ENCODE results near the gene C22orf23. TPM values are rescaled to one million over a fixed set of nuclear protein-coding genes. Genes with fewer than 3 reads are reported as not detected.

C22orf23 gene
- total RNA-seq, 4 donors from 2014 or later: 0.21 TPM; not detected in 3

GRCh38 chr22:37925330-37925729, 28.1 kb downstream of the C22orf23 start:
- WGBS, 2 donors: 52 to 53% methylated on average over 3 of the region's 3 CpGs
- DNase-seq (ENCODE audit: low spot score in 2 of 2): no peak
- Histone ChIP-seq H3K27ac (no peak overlapping the region), H3K27me3 (no peaks in the 10 kb centered on the region), H3K4me1 (peaks cover 0 to 3% (median 0%) of the 10 kb centered on the region in 4 donors), H3K9me3 (no peaks in the 10 kb centered on the region), H3K4me3 (no peak overlapping the region), H3K36me3 (peaks cover 0 to 96% (median 9%) of the 10 kb centered on the region in 3 donors)
- TF ChIP-seq EP300 (IDR thresholded peaks at IDR 0.05) (no peak), CTCF (IDR thresholded peaks at IDR 0.05) (no peak), POLR2A (IDR thresholded peaks at IDR 0.05) (no peak)

GRCh38 chr22:37924386-37925065, 28.9 kb downstream of the C22orf23 start:
- Histone ChIP-seq H3K27ac (no peak overlapping the region), H3K27me3 (no peaks in the 10 kb centered on the region), H3K9me3 (no peaks in the 10 kb centered on the region), H3K36me3 (peaks cover 0 to 97% (median 9%) of the 10 kb centered on the region in 3 donors), H3K4me3 (no peak overlapping the region), H3K4me1 (no peaks in the 10 kb centered on the region)
- no peak for TF ChIP-seq CTCF (IDR thresholded peaks at IDR 0.05)
- TF ChIP-seq EP300 (IDR thresholded peaks at IDR 0.05): no peak
- no peak for TF ChIP-seq POLR2A (IDR thresholded peaks at IDR 0.05)
- DNase-seq (ENCODE audit: low spot score in 2 of 2): no peak
- WGBS, 2 donors: 90 to 93% methylated on average over 15 to 18 of the region's 18 CpGs

- no peak overlapping the region for H3K27ac ChIP-seq
- WGBS, 2 donors: 67 to 87% methylated on average over 1 to 2 of the region's 4 CpGs
- H3K4me1 ChIP-seq: no peaks in the 10 kb centered on the region
- no peak for TF ChIP-seq POLR2A (IDR thresholded peaks at IDR 0.05)
- TF ChIP-seq CTCF (IDR thresholded peaks at IDR 0.05): no peak
- no peak for TF ChIP-seq EP300 (IDR thresholded peaks at IDR 0.05)
- H3K9me3 ChIP-seq: no peaks in the 10 kb centered on the region
- H3K27me3 ChIP-seq: no peaks in the 10 kb centered on the region
- peaks cover 2 to 95% (median 9%) of the 10 kb centered on the region in 3 donors for H3K36me3 ChIP-seq
- DNase-seq (ENCODE audit: low spot score in 2 of 2): no peak
- no peak overlapping the region for H3K4me3 ChIP-seq
These were observed 29.5 kb downstream of the C22orf23 start for GRCh38 chr22:37923927-37924326.

GRCh38 chr22:37922191-37922590, 31.2 kb downstream of the C22orf23 start:
- no peak for TF ChIP-seq EP300 (IDR thresholded peaks at IDR 0.05)
- no peak for TF ChIP-seq POLR2A (IDR thresholded peaks at IDR 0.05)
- no peak for TF ChIP-seq CTCF (IDR thresholded peaks at IDR 0.05)
- Histone ChIP-seq H3K4me1 (no peaks in the 10 kb centered on the region), H3K27me3 (no peaks in the 10 kb centered on the region), H3K9me3 (no peaks in the 10 kb centered on the region), H3K4me3 (no peak overlapping the region), H3K27ac (no peak overlapping the region), H3K36me3 (peaks cover 2 to 95% (median 14%) of the 10 kb centered on the region in 3 donors)
- DNase-seq (ENCODE audit: low spot score in 2 of 2): no peak
- 66 to 81% methylated on average over 3 to 6 of the region's 11 CpGs for WGBS, 2 donors

GRCh38 chr22:37920126-37920525, 33.3 kb downstream of the C22orf23 start:
- TF ChIP-seq POLR2A (IDR thresholded peaks at IDR 0.05) (no peak), CTCF (IDR thresholded peaks at IDR 0.05) (no peak), EP300 (IDR thresholded peaks at IDR 0.05) (no peak)
- 78 to 91% methylated on average over 5 of the region's 5 CpGs for WGBS, 2 donors
- Histone ChIP-seq H3K9me3 (no peaks in the 10 kb centered on the region), H3K27me3 (no peaks in the 10 kb centered on the region), H3K4me3 (no peak overlapping the region), H3K4me1 (no peaks in the 10 kb centered on the region), H3K27ac (peak overlapping the region in 1 of 4 donors; percentile 16), H3K36me3 (peaks cover 2 to 94% (median 7%) of the 10 kb centered on the region in 3 donors)
- no peak for DNase-seq (ENCODE audit: low spot score in 2 of 2)

Data from tibial nerve (tissue), 4 donors.